ENCODE measurements around the gene DCDC2. TPM values are rescaled to one million over a fixed set of nuclear protein-coding genes. Genes with fewer than 3 reads are reported as not detected.
"Not testable (repeated sequence)": the region's sequence is repeated elsewhere in the genome, so short reads cannot be mapped to it uniquely, and the experiment has no call there.

Gene DCDC2
- total RNA-seq, 3 donors from 2014 or later: 0.44 to 3.2 (median 2.6) TPM

DNA sequence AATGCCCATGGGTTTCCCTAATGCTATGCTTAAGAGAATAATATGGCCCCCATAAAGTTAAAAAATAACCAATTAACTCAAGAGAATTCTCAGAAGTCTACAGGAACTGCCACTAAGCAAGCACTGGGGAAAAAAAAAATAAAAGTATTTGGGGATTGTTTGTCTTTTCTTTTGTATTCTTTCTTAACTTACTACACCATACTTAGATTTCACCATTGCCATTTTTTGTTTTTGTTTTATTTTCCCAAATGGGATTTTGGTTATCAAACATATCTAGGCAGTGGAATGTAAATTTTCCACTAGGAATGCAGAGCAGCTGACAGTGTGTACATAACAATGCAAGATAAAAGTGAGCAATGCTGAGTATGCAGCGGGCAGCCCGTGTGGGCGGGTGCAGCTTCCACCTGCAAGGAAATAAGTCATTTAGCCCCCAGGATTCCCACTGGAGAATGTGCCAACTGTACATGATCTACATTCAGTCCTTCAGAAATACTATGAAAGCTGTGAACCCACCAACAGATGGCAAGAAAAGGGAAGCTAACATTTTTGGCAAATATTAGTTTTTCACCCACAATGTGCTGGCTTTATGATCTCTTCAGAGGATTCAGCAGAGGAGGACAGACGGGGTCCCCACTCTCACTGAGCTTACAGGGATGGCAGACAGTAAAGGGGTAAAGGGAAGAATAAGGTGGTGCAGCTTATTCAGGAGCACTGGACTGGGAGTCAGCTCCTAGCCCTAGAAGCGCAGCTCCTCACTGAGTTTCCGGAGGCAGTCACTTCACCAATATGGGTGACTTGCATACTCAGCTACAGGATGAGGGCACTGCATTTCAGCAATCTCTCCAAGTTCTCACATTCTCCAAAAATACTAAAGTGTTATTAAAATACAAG lies 44.4 kb downstream of the DCDC2 start:
- intact Hi-C loops (cut with DNase I, micrococcal nuclease): no loop called here
- Histone ChIP-seq H3K9me3 (peaks cover 5% of the 10 kb centered on the region), H3K4me1 (ENCODE audit: low read depth) (no peaks in the 10 kb centered on the region), H3K36me3 (ENCODE audit: low read depth) (no peaks in the 10 kb centered on the region), H3K4me3 (no peak overlapping the region)
- ATAC-seq (no peak), DNase-seq (no peak)
- TF ChIP-seq, protein P1, sequence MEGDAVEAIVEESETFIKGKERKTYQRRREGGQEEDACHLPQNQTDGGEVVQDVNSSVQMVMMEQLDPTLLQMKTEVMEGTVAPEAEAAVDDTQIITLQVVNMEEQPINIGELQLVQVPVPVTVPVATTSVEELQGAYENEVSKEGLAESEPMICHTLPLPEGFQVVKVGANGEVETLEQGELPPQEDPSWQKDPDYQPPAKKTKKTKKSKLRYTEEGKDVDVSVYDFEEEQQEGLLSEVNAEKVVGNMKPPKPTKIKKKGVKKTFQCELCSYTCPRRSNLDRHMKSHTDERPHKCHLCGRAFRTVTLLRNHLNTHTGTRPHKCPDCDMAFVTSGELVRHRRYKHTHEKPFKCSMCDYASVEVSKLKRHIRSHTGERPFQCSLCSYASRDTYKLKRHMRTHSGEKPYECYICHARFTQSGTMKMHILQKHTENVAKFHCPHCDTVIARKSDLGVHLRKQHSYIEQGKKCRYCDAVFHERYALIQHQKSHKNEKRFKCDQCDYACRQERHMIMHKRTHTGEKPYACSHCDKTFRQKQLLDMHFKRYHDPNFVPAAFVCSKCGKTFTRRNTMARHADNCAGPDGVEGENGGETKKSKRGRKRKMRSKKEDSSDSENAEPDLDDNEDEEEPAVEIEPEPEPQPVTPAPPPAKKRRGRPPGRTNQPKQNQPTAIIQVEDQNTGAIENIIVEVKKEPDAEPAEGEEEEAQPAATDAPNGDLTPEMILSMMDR (IDR thresholded peaks at IDR 0.05): no peak

DNA sequence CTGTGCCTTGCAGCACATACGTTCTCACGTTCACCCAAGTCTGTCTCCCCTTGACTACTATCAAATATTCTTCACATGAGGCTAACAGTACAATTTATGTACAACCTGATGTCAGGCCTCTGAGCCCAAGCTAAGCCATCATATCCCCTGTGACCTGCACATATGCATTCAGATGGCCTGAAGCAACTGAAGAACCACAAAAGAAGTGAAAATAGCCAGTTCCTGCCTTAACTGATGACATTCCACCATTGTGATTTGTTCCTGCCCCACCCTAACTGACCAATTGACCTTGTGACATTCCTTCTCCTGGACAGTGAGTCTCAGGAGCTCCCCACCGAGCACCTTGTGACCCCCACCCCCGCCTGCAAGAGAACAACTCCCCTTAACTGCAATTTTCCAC lies 46.1 kb downstream of the DCDC2 start:
- H3K4me1 ChIP-seq (ENCODE audit: low read depth); DNase-seq; H3K36me3 ChIP-seq (ENCODE audit: low read depth); intact Hi-C loops (cut with DNase I, micrococcal nuclease); H3K9me3 ChIP-seq; H3K4me3 ChIP-seq; ATAC-seq: not testable (repeated sequence)

DNA sequence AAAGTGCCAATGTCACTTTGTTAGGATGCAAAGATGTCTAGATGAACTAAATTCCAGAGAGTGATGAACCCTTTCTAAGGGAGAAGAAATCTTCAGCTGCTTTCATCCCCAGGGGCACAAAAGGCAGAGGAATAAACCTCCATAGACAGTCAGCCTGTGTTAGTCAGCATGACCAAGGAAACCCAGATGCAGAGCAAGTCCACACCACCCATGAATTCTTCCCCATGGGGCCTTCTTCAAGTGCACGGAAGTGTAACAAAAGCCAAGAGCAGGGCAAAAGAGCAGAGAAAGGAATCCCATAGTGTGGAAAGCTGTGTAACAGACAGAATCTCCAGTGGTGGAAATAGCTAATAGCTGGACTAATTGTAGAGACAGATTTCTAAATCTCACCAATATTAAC lies 50.0 kb downstream of the DCDC2 start:
- TF ChIP-seq, protein P1 (IDR thresholded peaks at IDR 0.05): no peak
- Histone ChIP-seq H3K36me3 (ENCODE audit: low read depth) (no peaks in the 10 kb centered on the region), H3K4me1 (ENCODE audit: low read depth) (no peaks in the 10 kb centered on the region), H3K4me3 (no peak overlapping the region), H3K9me3 (peaks cover 5% of the 10 kb centered on the region)
- no peak for ATAC-seq
- DNase-seq: no peak
- intact Hi-C loops (cut with DNase I, micrococcal nuclease): no loop called here

DNA sequence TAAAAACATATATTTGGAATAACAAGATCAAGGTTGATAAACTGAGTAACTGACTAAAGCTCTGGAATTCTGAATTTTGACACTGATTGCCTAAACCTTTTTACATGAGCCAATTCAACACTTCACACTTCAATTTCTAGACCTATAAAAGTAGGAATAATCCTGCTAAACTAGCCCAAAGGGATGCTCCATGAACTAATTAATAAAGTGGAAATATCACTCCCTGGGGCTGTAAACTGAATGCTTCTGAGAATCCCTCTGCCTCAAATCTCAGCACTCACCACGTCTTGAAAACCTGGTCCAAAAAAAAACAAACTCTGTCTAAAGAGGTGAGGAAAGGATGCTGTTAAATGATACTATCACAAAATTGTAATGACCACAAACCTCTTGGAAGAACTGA lies 50.9 kb downstream of the DCDC2 start:
- no peak for ATAC-seq
- DNase-seq: no peak
- no peak overlapping the region for H3K4me3 ChIP-seq
- TF ChIP-seq, protein P1 (IDR thresholded peaks at IDR 0.05): no peak
- H3K36me3 ChIP-seq (ENCODE audit: low read depth): no peaks in the 10 kb centered on the region
- H3K4me1 ChIP-seq (ENCODE audit: low read depth): no peaks in the 10 kb centered on the region
- intact Hi-C loops (cut with DNase I, micrococcal nuclease): no loop called here
- peaks cover 1% of the 10 kb centered on the region for H3K9me3 ChIP-seq

DNA sequence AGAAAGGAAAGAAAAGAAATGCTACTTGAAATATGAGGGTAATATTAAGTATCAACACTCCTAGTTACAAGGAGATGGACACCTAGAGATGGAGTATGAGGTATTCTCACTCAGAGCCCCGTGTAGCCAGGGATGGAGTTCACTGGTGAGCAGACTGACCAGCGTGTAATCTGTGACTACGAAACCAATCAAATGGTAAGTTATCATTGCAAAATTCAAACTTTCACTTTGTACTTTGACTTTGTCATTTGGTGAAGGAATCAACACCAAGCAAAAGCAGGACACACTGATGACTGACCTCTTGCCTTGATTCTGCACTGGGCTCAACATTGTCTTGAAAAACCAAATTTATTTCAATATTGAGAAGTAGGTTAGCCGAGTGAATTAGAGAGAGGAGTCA lies 51.8 kb downstream of the DCDC2 start:
- H3K9me3 ChIP-seq: no peaks in the 10 kb centered on the region
- DNase-seq: no peak
- intact Hi-C loops (cut with DNase I, micrococcal nuclease): no loop called here
- TF ChIP-seq, protein P1 (IDR thresholded peaks at IDR 0.05): no peak
- no peak for ATAC-seq
- H3K36me3 ChIP-seq (ENCODE audit: low read depth): no peaks in the 10 kb centered on the region
- no peaks in the 10 kb centered on the region for H3K4me1 ChIP-seq (ENCODE audit: low read depth)
- H3K4me3 ChIP-seq: no peak overlapping the region

DNA sequence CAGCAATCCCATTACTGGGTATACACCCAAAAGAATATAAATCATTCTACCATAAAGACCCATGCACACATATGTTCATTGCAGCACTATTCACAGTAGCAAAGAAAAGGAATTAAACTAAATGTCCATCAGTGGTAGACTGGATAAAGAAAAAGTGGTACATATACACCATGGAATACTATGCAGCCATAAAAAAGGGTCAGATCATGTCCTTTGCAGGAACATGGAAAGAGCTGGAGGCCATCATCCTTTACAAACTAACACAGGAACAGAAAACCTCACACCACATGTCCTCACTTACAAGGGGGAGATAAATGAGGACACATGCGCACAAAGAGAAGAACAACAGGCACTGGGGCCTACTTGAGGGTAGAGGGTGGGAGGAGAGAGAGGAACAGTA lies 60.9 kb downstream of the DCDC2 start:
- TF ChIP-seq, protein P1 (IDR thresholded peaks at IDR 0.05): no peak
- Histone ChIP-seq H3K4me1 (ENCODE audit: low read depth) (no peaks in the 10 kb centered on the region), H3K36me3 (ENCODE audit: low read depth) (no peaks in the 10 kb centered on the region), H3K4me3 (no peak overlapping the region), H3K9me3 (no peaks in the 10 kb centered on the region)
- DNase-seq (no peak), ATAC-seq (no peak)
- intact Hi-C loops (cut with DNase I, micrococcal nuclease): no loop called here

DNA sequence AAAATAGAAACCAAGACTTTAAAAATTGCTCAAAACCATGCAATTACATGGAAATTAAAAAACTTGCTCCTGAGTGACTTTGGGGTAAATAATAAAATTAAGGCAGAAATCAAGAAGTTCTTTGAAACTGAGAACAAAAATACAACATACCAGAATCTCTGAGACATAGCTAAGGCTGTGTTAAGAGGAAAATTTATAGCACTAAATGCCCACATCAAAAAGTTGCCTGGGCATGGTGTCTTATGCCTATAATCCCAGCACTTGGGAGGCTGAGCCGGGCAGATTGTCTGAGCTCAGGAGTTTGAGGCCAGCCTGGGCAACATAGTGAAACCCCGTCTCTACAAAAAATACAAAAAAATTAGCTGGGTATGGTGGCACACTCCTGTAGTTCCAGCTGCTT lies 64.0 kb downstream of the DCDC2 start:
- DNase-seq; H3K9me3 ChIP-seq; H3K4me1 ChIP-seq (ENCODE audit: low read depth); intact Hi-C loops (cut with DNase I, micrococcal nuclease); H3K4me3 ChIP-seq; ATAC-seq; H3K36me3 ChIP-seq (ENCODE audit: low read depth): not testable (repeated sequence)
